K562 (cell line): ENCODE data around the gene GNA14. TPM values are rescaled to one million over a fixed set of nuclear protein-coding genes. Genes with fewer than 3 reads are reported as not detected.
A peak's percentile ranks its signal among the peaks of the same experiment; 100 is the strongest.

Experiments
- ELF4 ChIP-seq: fragments of 450-650 bp; formaldehyde crosslinking; IDR thresholded peaks from 2 replicates; pipeline ENCODE4 v1.4.0; 2022; ENCODE audit warnings: missing genetic modification characterization
- FOSL1 ChIP-seq: fragments of 200-800 bp; sonication (Bioruptor generic); conservative IDR thresholded peaks from 2 replicates; pipeline ENCODE4 v1.6.1; 2016; ENCODE audit warnings: missing genetic modification characterization, missing compliant biosample characterization
- JUND ChIP-seq, 2 experiments: IDR thresholded peaks; 2 replicates in 1 of 2; 3 replicates in 1 of 2; pipeline ENCODE4 v1.6.1; 2011; ENCODE audit warnings: borderline replicate concordance in 2 of 2, low read depth in 2 of 2, low read length in 2 of 2, improper control_type of control experiment in 1 of 2, missing biosample characterization in 1 of 2, missing genetic modification characterization in 1 of 2, missing genetic modification reagents in 1 of 2
- MEF2D ChIP-seq: conservative IDR thresholded peaks from 2 replicates; pipeline ENCODE4 v1.6.1; 2016; ENCODE audit warnings: low read depth, missing genetic modification characterization, missing compliant biosample characterization
- PHB ChIP-seq: fragments of 250-450 bp; sonication (Bioruptor Pico); IDR thresholded peaks from 2 replicates; pipeline ENCODE4 v1.5.0; 2021
- SIN3B ChIP-seq: fragments of 450-650 bp; IDR thresholded peaks from 2 replicates; pipeline ENCODE4 v1.6.1; 2017; ENCODE audit warnings: low read depth, mild to moderate bottlenecking, moderate library complexity
- SMC3 ChIP-seq: conservative IDR thresholded peaks from 2 replicates; pipeline ENCODE4 v1.6.1; 2011; ENCODE audit warnings: low read depth, low read length, improper control_type of control experiment; ENCODE audit not compliant: insufficient read depth
- SUPT5H ChIP-seq: fragments of 450-650 bp; IDR thresholded peaks from 2 replicates; pipeline ENCODE4 v1.6.1; 2016
- TAL1 ChIP-seq: fragments of 450-650 bp; IDR thresholded peaks from 2 replicates; pipeline ENCODE4 v1.6.1; 2016; ENCODE audit warnings: mild to moderate bottlenecking
- polyA plus RNA-seq, 8 experiments: library from polyadenylated mRNA; depleted of rRNA in 4 of 8; stranded (reverse) in 5 of 8; unstranded in 3 of 8; fragments of >200 nt; fragmentation: Nextera tagmentation in 2 of 8; fragmentation: Illumina TruSeq in 1 of 8; extraction: Ambion mirVana in 2 of 8; extraction: Trizol in 1 of 8; gene quantifications; 2 replicates each; pipeline versions ENCODE4 v1.2.1 to v1.2.3, GENCODE V29; 2011 to 2014; ENCODE audit warnings: inconsistent platforms in 1 of 8, missing spikeins in 1 of 8
- total RNA-seq, 7 experiments: library from RNA; depleted of rRNA in 6 of 7; stranded (reverse); fragments of >200 nt in 6 of 7; fragmentation: Illumina TruSeq in 2 of 7; extraction: Trizol in 2 of 7; gene quantifications; 2 replicates each; pipeline versions ENCODE4 v1.2.1 to v1.2.3, GENCODE V29; 2011 to 2021; ENCODE audit warnings: low replicate concordance in 1 of 7
- TF ChIP-seq, protein P1 (sequence below), 2 experiments: fragments of 450-650 bp in 1 of 2; IDR thresholded peaks; 2 replicates each; pipeline ENCODE4 v1.6.1; 2011 to 2017; ENCODE audit warnings: low read depth in 2 of 2, antibody characterized with exemption in 1 of 2, borderline replicate concordance in 1 of 2, low read length in 1 of 2, mild to moderate bottlenecking in 1 of 2, mixed read lengths in 1 of 2; ENCODE audit not compliant: control insufficient read depth in 1 of 2
- TF ChIP-seq, protein P2 (sequence below): fragments of 450-650 bp; IDR thresholded peaks from 2 replicates; pipeline ENCODE4 v1.6.1; 2016; ENCODE audit warnings: borderline replicate concordance
- TF ChIP-seq, protein P3 (sequence below), 3 experiments: IDR thresholded peaks in 2 of 3; conservative IDR thresholded peaks in 1 of 3; 2 replicates each; pipeline ENCODE4 v1.5.1; 2011 to 2012; ENCODE audit warnings: low read length in 3 of 3, mild to moderate bottlenecking in 3 of 3, control low read depth in 2 of 3, improper control_type of control experiment in 1 of 3, inconsistent platforms in 1 of 3, low read depth in 1 of 3, mixed read lengths in 1 of 3, moderate library complexity in 1 of 3; ENCODE audit not compliant: insufficient read depth in 2 of 3

The GNA14 gene
- total and polyA plus RNA-seq, 9 of the 15 experiments (the other 6 are each of a cell fraction or from before 2014, with no cell fraction given) = 0.03 to 0.11 (median 0.03) TPM; not detected in 6

DNA sequence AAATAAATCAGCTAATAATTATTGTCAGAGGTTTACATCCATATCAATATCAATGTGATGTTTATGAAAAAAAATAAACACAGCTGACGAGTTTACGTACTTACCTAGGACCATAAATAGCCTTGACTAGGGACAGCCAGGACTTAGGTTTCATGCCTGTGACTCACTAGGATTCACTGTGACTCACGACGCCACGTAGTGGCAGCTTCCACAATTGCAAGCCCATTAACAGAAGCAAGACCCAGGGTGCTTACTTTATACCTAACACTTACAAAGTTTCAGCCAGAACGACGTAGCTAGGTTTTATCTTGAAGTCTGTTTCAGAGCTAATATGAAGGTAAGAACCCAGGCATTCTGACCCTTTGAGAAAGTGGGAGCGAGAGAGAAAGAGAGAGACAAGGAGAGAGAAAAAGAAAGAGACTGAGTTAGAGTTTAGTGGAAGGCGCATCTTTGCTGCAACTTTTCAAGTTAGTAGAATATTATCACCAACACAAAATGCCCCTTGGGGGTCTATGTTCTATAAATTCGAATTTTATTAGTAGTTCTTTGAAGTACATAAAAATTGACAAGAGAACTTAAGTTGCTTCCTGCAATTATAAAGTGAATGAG, 191.2 kb downstream of the GNA14 start (continued):
- TF ChIP-seq, protein P1, sequence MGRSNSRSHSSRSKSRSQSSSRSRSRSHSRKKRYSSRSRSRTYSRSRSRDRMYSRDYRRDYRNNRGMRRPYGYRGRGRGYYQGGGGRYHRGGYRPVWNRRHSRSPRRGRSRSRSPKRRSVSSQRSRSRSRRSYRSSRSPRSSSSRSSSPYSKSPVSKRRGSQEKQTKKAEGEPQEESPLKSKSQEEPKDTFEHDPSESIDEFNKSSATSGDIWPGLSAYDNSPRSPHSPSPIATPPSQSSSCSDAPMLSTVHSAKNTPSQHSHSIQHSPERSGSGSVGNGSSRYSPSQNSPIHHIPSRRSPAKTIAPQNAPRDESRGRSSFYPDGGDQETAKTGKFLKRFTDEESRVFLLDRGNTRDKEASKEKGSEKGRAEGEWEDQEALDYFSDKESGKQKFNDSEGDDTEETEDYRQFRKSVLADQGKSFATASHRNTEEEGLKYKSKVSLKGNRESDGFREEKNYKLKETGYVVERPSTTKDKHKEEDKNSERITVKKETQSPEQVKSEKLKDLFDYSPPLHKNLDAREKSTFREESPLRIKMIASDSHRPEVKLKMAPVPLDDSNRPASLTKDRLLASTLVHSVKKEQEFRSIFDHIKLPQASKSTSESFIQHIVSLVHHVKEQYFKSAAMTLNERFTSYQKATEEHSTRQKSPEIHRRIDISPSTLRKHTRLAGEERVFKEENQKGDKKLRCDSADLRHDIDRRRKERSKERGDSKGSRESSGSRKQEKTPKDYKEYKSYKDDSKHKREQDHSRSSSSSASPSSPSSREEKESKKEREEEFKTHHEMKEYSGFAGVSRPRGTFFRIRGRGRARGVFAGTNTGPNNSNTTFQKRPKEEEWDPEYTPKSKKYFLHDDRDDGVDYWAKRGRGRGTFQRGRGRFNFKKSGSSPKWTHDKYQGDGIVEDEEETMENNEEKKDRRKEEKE (IDR thresholded peaks at IDR 0.05; ENCODE audit: borderline replicate concordance in 1 of 2, control insufficient read depth in 1 of 2, low read depth in 2 of 2, low read length in 1 of 2) = no peak
- TF ChIP-seq FOSL1 (tag) (peak; percentile 33; the same call in 1 of the 2 replicates), TAL1 (no peak), MEF2D (tag) (no peak), JUND (IDR thresholded peaks at IDR 0.05; ENCODE audit: borderline replicate concordance, low read depth, low read length) (peak; percentile 42; the same call in 1 of the 2 replicates), JUND (tag; IDR thresholded peaks at IDR 0.05; ENCODE audit: borderline replicate concordance, low read depth, low read length) (no peak; the same call in 1 of the 3 replicates), SMC3 (0 out of 2 replicates have a peak, but pooled peaks have one; percentile 32), SUPT5H (no peak), ELF4 (CRISPR knock-in tag) (no peak), SIN3B (no peak), PHB (CRISPR knock-in tag) (no peak)
- TF ChIP-seq, protein P2, sequence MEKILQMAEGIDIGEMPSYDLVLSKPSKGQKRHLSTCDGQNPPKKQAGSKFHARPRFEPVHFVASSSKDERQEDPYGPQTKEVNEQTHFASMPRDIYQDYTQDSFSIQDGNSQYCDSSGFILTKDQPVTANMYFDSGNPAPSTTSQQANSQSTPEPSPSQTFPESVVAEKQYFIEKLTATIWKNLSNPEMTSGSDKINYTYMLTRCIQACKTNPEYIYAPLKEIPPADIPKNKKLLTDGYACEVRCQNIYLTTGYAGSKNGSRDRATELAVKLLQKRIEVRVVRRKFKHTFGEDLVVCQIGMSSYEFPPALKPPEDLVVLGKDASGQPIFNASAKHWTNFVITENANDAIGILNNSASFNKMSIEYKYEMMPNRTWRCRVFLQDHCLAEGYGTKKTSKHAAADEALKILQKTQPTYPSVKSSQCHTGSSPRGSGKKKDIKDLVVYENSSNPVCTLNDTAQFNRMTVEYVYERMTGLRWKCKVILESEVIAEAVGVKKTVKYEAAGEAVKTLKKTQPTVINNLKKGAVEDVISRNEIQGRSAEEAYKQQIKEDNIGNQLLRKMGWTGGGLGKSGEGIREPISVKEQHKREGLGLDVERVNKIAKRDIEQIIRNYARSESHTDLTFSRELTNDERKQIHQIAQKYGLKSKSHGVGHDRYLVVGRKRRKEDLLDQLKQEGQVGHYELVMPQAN = no peak
- TF ChIP-seq, protein P3, sequence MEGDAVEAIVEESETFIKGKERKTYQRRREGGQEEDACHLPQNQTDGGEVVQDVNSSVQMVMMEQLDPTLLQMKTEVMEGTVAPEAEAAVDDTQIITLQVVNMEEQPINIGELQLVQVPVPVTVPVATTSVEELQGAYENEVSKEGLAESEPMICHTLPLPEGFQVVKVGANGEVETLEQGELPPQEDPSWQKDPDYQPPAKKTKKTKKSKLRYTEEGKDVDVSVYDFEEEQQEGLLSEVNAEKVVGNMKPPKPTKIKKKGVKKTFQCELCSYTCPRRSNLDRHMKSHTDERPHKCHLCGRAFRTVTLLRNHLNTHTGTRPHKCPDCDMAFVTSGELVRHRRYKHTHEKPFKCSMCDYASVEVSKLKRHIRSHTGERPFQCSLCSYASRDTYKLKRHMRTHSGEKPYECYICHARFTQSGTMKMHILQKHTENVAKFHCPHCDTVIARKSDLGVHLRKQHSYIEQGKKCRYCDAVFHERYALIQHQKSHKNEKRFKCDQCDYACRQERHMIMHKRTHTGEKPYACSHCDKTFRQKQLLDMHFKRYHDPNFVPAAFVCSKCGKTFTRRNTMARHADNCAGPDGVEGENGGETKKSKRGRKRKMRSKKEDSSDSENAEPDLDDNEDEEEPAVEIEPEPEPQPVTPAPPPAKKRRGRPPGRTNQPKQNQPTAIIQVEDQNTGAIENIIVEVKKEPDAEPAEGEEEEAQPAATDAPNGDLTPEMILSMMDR (IDR thresholded peaks at IDR 0.05 in 2 of 3, conservative IDR thresholded peaks at IDR 0.05 in 1 of 3; ENCODE audit: insufficient read depth in 2 of 3, low read depth in 1 of 3, low read length in 3 of 3) = peak; percentile 69 to 75 (median 73)
